Mononuclear cell (primary cell): ENCODE results near the gene SLC38A11. TPM values are rescaled to one million over a fixed set of nuclear protein-coding genes. Genes with fewer than 3 reads are reported as not detected.
"Not testable (repeated sequence)": the region's sequence is repeated elsewhere in the genome, so short reads cannot be mapped to it uniquely, and the experiment has no call there.

Experiments
- H3K27me3 ChIP-seq: 2 replicates; pipeline ENCODE4 v1.6.0; 2011; ENCODE audit warnings: low read length, control low read depth; ENCODE audit not compliant: insufficient read depth
- H3K4me1 ChIP-seq: 2 replicates; pipeline ENCODE4 v1.5.1; 2011; ENCODE audit warnings: mild to moderate bottlenecking, low read length, control low read depth; ENCODE audit not compliant: insufficient read depth
- H3K4me3 ChIP-seq: 2 replicates; pipeline ENCODE4 v1.5.1; 2011; ENCODE audit warnings: mild to moderate bottlenecking, low read length, moderate library complexity
- H3K9me3 ChIP-seq: 2 replicates; pipeline ENCODE4 v1.5.1; 2011; ENCODE audit warnings: low read depth, mild to moderate bottlenecking, control low read depth, low read length
- total RNA-seq: library from RNA; depleted of rRNA; stranded (reverse); fragments of >200 nt; gene quantifications from one replicate; pipeline ENCODE4 v1.2.3, GENCODE V29; 2012

SLC38A11 gene
- total RNA-seq, 1 donor: 4.3 TPM

GRCh38 chr2:164979113-164979512, 23.8 kb upstream of the SLC38A11 start:
- no peak overlapping the region for H3K4me3 ChIP-seq
- H3K27me3 ChIP-seq: no peaks in the 10 kb centered on the region
- no peaks in the 10 kb centered on the region for H3K9me3 ChIP-seq
- peaks cover 8% of the 10 kb centered on the region for H3K4me1 ChIP-seq

DNA sequence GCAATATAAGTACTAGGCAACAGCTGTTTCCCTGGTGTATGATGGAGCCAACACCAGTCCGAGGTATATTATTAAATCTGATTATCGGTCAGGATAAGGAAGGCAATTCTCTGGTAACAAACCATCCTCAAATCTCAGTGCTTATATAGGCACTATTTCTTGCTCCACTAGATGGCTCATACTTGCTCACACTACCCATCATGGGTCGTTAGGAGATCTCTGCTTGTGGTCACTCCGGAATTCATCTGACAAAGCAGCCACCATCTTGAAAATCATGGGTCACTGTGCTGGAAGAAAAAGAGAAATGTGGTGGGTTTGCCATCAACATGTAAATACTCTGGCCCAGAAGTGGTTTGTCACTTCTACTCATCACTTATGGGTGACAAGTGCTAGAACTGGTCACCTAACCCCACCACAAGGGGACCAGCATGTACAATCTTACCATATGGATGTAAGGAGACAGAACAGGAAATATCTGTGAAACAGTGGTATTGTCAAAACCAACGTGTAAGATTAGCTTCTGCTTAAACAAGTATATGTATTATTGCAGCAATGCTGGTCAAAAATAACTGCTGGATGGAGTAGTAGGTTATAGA, 21.6 kb upstream of the SLC38A11 start:
- H3K4me3 ChIP-seq, H3K9me3 ChIP-seq, H3K27me3 ChIP-seq, H3K4me1 ChIP-seq: not testable (repeated sequence)

DNA sequence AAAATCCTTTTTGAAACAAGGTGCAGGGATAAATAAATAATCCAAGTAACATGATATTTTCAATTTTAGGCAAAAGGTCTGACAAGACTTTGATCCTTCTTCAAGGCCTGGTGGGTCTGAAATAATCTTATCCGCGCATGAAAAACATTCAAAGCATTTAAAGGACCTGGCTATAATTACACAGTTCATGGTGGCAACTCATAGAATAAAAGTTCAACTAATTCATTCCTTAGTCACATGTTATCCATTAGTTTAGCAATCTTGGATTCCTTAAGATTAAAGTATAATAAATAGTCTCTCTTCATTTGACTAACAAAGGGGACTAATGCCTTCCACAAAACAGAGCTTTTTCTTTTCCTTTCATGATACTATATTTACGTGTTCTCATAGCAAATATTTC, 21.0 kb upstream of the SLC38A11 start:
- H3K4me1 ChIP-seq: peaks cover 8% of the 10 kb centered on the region

GRCh38 chr2:164975891-164976290, 20.6 kb upstream of the SLC38A11 start:
- Histone ChIP-seq H3K4me1 (peaks cover 8% of the 10 kb centered on the region), H3K9me3 (no peaks in the 10 kb centered on the region), H3K27me3 (no peaks in the 10 kb centered on the region), H3K4me3 (no peak overlapping the region)

More for the DNA sequence above, 21.0 kb upstream of the SLC38A11 start:
- Histone ChIP-seq H3K27me3 (no peaks in the 10 kb centered on the region), H3K9me3 (no peaks in the 10 kb centered on the region), H3K4me3 (no peak overlapping the region)

DNA sequence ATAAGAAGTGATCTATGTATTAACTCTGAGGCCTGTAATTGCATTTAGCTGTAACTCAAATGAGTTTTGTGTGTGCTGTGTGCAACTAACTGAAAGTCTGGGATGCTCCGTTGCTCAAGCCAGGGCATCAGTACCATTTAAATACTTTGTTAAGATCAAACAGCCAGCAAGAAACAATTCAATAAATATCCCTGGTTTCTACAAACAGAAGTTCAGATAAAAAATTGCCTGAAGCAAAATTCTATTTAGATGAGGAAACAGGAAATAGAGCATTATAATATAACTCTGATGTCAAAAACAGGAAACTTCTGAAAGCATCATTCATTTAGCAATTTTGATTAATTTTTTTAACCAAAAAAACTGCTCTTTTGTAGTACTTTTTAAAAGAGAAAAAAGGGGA, 18.9 kb upstream of the SLC38A11 start:
- Histone ChIP-seq H3K4me3 (no peak overlapping the region), H3K27me3 (no peaks in the 10 kb centered on the region), H3K9me3 (no peaks in the 10 kb centered on the region), H3K4me1 (peaks cover 6% of the 10 kb centered on the region)

GRCh38 chr2:164972216-164972615, 16.9 kb upstream of the SLC38A11 start:
- Histone ChIP-seq H3K4me3 (no peak overlapping the region), H3K4me1 (peaks cover 16% of the 10 kb centered on the region), H3K9me3 (no peaks in the 10 kb centered on the region), H3K27me3 (no peaks in the 10 kb centered on the region)

GRCh38 chr2:164969909-164970690, 14.8 kb upstream of the SLC38A11 start:
- Histone ChIP-seq H3K4me1 (peaks cover 18% of the 10 kb centered on the region), H3K9me3 (no peaks in the 10 kb centered on the region), H3K4me3 (no peak overlapping the region), H3K27me3 (no peaks in the 10 kb centered on the region)

- H3K4me1 ChIP-seq: peaks cover 18% of the 10 kb centered on the region
Observed at GRCh38 chr2:164967781-164968228, 12.5 kb upstream of the SLC38A11 start.

GRCh38 chr2:164967361-164967760, 12.0 kb upstream of the SLC38A11 start:
- Histone ChIP-seq H3K4me3 (no peak overlapping the region), H3K27me3 (no peaks in the 10 kb centered on the region), H3K9me3 (no peaks in the 10 kb centered on the region), H3K4me1 (peaks cover 18% of the 10 kb centered on the region)

More at GRCh38 chr2:164967781-164968228, 12.5 kb upstream of the SLC38A11 start:
- Histone ChIP-seq H3K9me3 (no peaks in the 10 kb centered on the region), H3K27me3 (no peaks in the 10 kb centered on the region), H3K4me3 (no peak overlapping the region)

- Histone ChIP-seq H3K4me3 (no peak overlapping the region), H3K27me3 (no peaks in the 10 kb centered on the region), H3K4me1 (peaks cover 18% of the 10 kb centered on the region), H3K9me3 (no peaks in the 10 kb centered on the region)
Observed at GRCh38 chr2:164964700-164965099, 9.4 kb upstream of the SLC38A11 start.

DNA sequence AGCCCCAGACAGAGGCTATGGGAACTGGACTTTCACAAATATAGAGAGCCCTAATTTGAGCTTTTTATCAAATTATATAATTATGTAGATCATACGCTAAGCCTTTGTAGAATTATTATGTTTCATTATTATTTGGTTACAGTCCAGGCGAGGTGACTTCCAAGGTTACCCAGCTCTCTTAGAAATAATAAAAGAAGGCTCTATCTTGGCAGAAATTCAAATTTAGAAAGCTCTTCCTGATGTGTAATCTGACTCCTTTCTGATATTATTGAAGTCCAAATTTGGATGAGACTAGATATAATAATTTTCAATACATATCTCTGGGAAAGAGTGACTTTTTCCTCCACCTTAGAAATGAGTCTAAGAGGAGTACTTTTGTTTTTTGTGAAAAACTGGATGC, 4.8 kb upstream of the SLC38A11 start:
- Histone ChIP-seq H3K4me1 (peaks cover under 1% of the 10 kb centered on the region), H3K9me3 (no peaks in the 10 kb centered on the region), H3K4me3 (no peak overlapping the region), H3K27me3 (peaks cover under 1% of the 10 kb centered on the region)

GRCh38 chr2:164954186-164954585, 1.1 kb downstream of the SLC38A11 start:
- no peaks in the 10 kb centered on the region for H3K9me3 ChIP-seq
- peaks cover 16% of the 10 kb centered on the region for H3K27me3 ChIP-seq
- H3K4me3 ChIP-seq: no peak overlapping the region
- peaks cover 4% of the 10 kb centered on the region for H3K4me1 ChIP-seq

DNA sequence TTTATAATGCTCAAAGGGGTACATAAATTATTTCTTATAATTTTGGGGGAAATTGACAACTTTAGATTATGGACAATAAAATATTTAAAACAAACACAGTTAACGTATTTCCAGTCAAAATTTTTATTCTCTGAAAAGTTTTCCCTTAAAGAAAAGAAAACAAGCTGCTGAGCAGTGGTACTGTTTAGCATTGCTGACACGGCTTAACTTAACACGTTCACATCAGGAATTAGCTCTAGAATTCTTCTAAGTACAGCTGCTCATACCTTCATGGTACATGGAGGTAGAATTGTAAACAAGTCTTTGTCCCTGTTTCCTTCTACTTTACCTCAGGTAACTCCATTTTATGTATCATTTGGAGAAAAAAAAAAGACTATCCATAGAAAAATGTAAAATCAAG, 2.0 kb downstream of the SLC38A11 start:
- H3K4me3 ChIP-seq: no peak overlapping the region
- H3K27me3 ChIP-seq: peaks cover 16% of the 10 kb centered on the region
- H3K4me1 ChIP-seq: peaks cover 4% of the 10 kb centered on the region
- no peaks in the 10 kb centered on the region for H3K9me3 ChIP-seq

GRCh38 chr2:164952057-164952702, 3.1 kb downstream of the SLC38A11 start:
- peaks cover 4% of the 10 kb centered on the region for H3K4me1 ChIP-seq
- no peaks in the 10 kb centered on the region for H3K9me3 ChIP-seq
- peaks cover 16% of the 10 kb centered on the region for H3K27me3 ChIP-seq
- no peak overlapping the region for H3K4me3 ChIP-seq

DNA sequence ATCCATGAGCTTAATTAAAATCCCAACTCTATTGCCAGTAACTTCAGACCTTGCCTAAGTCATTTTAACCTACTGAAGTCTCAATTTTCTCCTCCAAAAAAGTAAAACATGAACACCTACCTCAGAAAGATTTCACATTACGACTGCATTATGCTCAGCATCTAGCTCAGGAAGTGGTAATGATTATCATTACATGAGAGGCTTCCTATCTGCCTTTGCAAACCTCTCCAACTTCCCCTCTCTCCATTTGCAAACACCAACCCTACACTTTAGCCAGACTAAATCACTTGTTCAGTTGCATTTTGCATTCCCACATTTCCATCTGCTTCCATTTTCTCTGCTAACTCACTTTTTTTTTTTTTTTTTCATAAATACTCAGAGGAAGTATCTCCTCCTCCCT, 6.8 kb downstream of the SLC38A11 start:
- Histone ChIP-seq H3K9me3 (no peaks in the 10 kb centered on the region), H3K4me1 (no peaks in the 10 kb centered on the region), H3K4me3 (no peak overlapping the region), H3K27me3 (peaks cover 4% of the 10 kb centered on the region)
